Prostate gland (tissue), 2 donors: ENCODE data around the gene ATP6V0D1.
A peak's percentile ranks its signal among the peaks of the same experiment; 100 is the strongest.

Source experiments
- CTCF ChIP-seq, 4 experiments: fragments of 200-600 bp in 2 of 4; fragments of 450-650 bp in 2 of 4; sonication (generic) in 2 of 4; IDR thresholded peaks; 1 replicate in 3 of 4; 2 replicates in 1 of 4; pipeline ENCODE4 v1.5.1; 2016 to 2019; ENCODE audit warnings: antibody characterized with exemption in 4 of 4, mild to moderate bottlenecking in 2 of 4, moderate library complexity in 2 of 4
- POLR2A ChIP-seq: fragments of 450-650 bp; IDR thresholded peaks from one replicate; pipeline ENCODE4 v1.6.1; 2016; ENCODE audit warnings: antibody characterized with exemption, mild to moderate bottlenecking
- POLR2AphosphoS5 ChIP-seq: sonication (generic); formaldehyde crosslinking; IDR thresholded peaks from one replicate; pipeline ENCODE4 v1.6.1; 2017; ENCODE audit warnings: antibody characterized with exemption

GRCh38 chr16:67463059-67463458 lies 17.9 kb downstream of the ATP6V0D1 start:
- no peak for TF ChIP-seq CTCF (IDR thresholded peaks at IDR 0.05)
- TF ChIP-seq POLR2AphosphoS5: peak; percentile 57
- no peak for TF ChIP-seq POLR2A
